Measurements from ENCODE around the gene BHLHE40. TPM values are rescaled to one million over a fixed set of nuclear protein-coding genes. Genes with fewer than 3 reads are reported as not detected.

Gene BHLHE40
- total and polyA plus RNA-seq, 2 of the 13 experiments (the other 11 are each of a cell fraction or from before 2014, with no cell fraction given): 1.8 to 51.0 TPM

- no peak for TF ChIP-seq AFF4 (CRISPR knock-in tag; IDR thresholded peaks at IDR 0.05)
- no peak for TF ChIP-seq ZBTB1 (CRISPR knock-in tag; IDR thresholded peaks at IDR 0.05; ENCODE audit: borderline replicate concordance)
- TF ChIP-seq ZNF607 (CRISPR knock-in tag; IDR thresholded peaks at IDR 0.05; ENCODE audit: borderline replicate concordance): no peak
- no peak for TF ChIP-seq POGK (CRISPR knock-in tag; conservative IDR thresholded peaks at IDR 0.05)
- TF ChIP-seq ZBED4 (CRISPR knock-in tag; IDR thresholded peaks at IDR 0.05; ENCODE audit: borderline replicate concordance): 0 out of 2 replicates have a peak, but pooled peaks have one; percentile 38
- TF ChIP-seq, protein P1, sequence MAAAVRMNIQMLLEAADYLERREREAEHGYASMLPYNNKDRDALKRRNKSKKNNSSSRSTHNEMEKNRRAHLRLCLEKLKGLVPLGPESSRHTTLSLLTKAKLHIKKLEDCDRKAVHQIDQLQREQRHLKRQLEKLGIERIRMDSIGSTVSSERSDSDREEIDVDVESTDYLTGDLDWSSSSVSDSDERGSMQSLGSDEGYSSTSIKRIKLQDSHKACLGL (CRISPR knock-in tag; IDR thresholded peaks at IDR 0.05): no peak
- no peak for TF ChIP-seq ZNF432 (CRISPR knock-in tag; IDR thresholded peaks at IDR 0.05; ENCODE audit: borderline replicate concordance)
- TF ChIP-seq, protein P2, sequence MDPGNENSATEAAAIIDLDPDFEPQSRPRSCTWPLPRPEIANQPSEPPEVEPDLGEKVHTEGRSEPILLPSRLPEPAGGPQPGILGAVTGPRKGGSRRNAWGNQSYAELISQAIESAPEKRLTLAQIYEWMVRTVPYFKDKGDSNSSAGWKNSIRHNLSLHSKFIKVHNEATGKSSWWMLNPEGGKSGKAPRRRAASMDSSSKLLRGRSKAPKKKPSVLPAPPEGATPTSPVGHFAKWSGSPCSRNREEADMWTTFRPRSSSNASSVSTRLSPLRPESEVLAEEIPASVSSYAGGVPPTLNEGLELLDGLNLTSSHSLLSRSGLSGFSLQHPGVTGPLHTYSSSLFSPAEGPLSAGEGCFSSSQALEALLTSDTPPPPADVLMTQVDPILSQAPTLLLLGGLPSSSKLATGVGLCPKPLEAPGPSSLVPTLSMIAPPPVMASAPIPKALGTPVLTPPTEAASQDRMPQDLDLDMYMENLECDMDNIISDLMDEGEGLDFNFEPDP (CRISPR knock-in tag; conservative IDR thresholded peaks at IDR 0.05): no peak
- TF ChIP-seq CBX1 (IDR thresholded peaks at IDR 0.05; ENCODE audit: low read depth): peak; percentile 69
- TF ChIP-seq ZBTB38 (CRISPR knock-in tag; IDR thresholded peaks at IDR 0.05): no peak
- TF ChIP-seq ZFP36 (IDR thresholded peaks at IDR 0.05; ENCODE audit: borderline replicate concordance, low read depth, low read length, partially characterized antibody): peak; percentile 42
- TF ChIP-seq, protein P3, sequence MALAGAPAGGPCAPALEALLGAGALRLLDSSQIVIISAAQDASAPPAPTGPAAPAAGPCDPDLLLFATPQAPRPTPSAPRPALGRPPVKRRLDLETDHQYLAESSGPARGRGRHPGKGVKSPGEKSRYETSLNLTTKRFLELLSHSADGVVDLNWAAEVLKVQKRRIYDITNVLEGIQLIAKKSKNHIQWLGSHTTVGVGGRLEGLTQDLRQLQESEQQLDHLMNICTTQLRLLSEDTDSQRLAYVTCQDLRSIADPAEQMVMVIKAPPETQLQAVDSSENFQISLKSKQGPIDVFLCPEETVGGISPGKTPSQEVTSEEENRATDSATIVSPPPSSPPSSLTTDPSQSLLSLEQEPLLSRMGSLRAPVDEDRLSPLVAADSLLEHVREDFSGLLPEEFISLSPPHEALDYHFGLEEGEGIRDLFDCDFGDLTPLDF (CRISPR knock-in tag; IDR thresholded peaks at IDR 0.05): no peak
- TF ChIP-seq NCOA2 (CRISPR knock-in tag; IDR thresholded peaks at IDR 0.05): peak; percentile 50; the same call in 1 of the 2 replicates
Measured at GRCh38 chr3:5016211-5017161, 37.2 kb downstream of the BHLHE40 start (continued).
